Thoracic aorta (tissue), 2 donors: Measurements from ENCODE around the gene ZNF750. TPM values are rescaled to one million over a fixed set of nuclear protein-coding genes. Genes with fewer than 3 reads are reported as not detected.

ENCODE experiments used
- ATAC-seq: fragments of 150-250 bp; one replicate; pipeline ENCODE4 v1.8.0; 2017; ENCODE audit warnings: low read depth; ENCODE audit not compliant: insufficient number of reproducible peaks, low FRiP score
- DNase-seq: peaks from one replicate; pipeline ENCODE4 v3.0.0-alpha.2; 2020; ENCODE audit warnings: low spot score
- H3K27ac ChIP-seq, 2 donors: fragments of 200-600 bp; sonication (generic); 1 replicate in 1 of 2; 2 replicates in 1 of 2; pipeline ENCODE4 v1.5.1; 2016; ENCODE audit warnings: mild to moderate bottlenecking in 2 of 2, moderate library complexity in 2 of 2
- H3K27me3 ChIP-seq: fragments of 200-600 bp; sonication (generic); replicated peaks from 2 replicates; pipeline ENCODE4 v1.6.0; 2016; ENCODE audit warnings: mild to moderate bottlenecking; ENCODE audit not compliant: insufficient read depth
- H3K36me3 ChIP-seq: fragments of 200-600 bp; sonication (generic); one replicate; pipeline ENCODE4 v1.5.1; 2016
- H3K4me1 ChIP-seq, 2 donors: fragments of 200-600 bp; sonication (generic); 1 replicate in 1 of 2; 2 replicates in 1 of 2; pipeline versions ENCODE4 v1.5.1 to v1.6.0; 2016; ENCODE audit warnings: low read depth in 2 of 2, mild to moderate bottlenecking in 1 of 2; ENCODE audit not compliant: control insufficient read depth in 1 of 2
- H3K4me3 ChIP-seq: fragments of 200-600 bp; sonication (generic); 2 replicates; pipeline ENCODE4 v1.5.1; 2016; ENCODE audit warnings: mild to moderate bottlenecking
- H3K9me3 ChIP-seq: fragments of 200-600 bp; sonication (generic); 2 replicates; pipeline ENCODE4 v1.5.1; 2016
- CTCF ChIP-seq: fragments of 200-600 bp; sonication (generic); IDR thresholded peaks from one replicate; pipeline ENCODE4 v1.5.1; 2019; ENCODE audit warnings: antibody characterized with exemption
- total RNA-seq, 2 donors: library from RNA; depleted of rRNA; stranded (reverse); fragments of >200 nt; gene quantifications; one replicate each; pipeline versions ENCODE4 v1.1.0 to v1.2.3, GENCODE V29; 2016

The ZNF750 gene
- total RNA-seq, 2 donors from 2014 or later, result not detected

GRCh38 chr17:82800885-82801284, 38.9 kb downstream of the ZNF750 start:
- Histone ChIP-seq H3K36me3 (peaks cover 10% of the 10 kb centered on the region), H3K27me3 (no peaks in the 10 kb centered on the region), H3K27ac (no peak overlapping the region), H3K9me3 (no peaks in the 10 kb centered on the region), H3K4me3 (no peak overlapping the region), H3K4me1 (no peaks in the 10 kb centered on the region)
- TF ChIP-seq CTCF, result no peak
- no peak for DNase-seq
- ATAC-seq, result no peak

- Histone ChIP-seq H3K36me3 (peaks cover 10% of the 10 kb centered on the region), H3K27me3 (no peaks in the 10 kb centered on the region), H3K4me1 (no peaks in the 10 kb centered on the region), H3K27ac (no peak overlapping the region), H3K4me3 (no peak overlapping the region), H3K9me3 (no peaks in the 10 kb centered on the region)
- ATAC-seq (no peak), DNase-seq (no peak)
- no peak for TF ChIP-seq CTCF
Observed at GRCh38 chr17:82799591-82799990, 40.2 kb downstream of the ZNF750 start.

DNA sequence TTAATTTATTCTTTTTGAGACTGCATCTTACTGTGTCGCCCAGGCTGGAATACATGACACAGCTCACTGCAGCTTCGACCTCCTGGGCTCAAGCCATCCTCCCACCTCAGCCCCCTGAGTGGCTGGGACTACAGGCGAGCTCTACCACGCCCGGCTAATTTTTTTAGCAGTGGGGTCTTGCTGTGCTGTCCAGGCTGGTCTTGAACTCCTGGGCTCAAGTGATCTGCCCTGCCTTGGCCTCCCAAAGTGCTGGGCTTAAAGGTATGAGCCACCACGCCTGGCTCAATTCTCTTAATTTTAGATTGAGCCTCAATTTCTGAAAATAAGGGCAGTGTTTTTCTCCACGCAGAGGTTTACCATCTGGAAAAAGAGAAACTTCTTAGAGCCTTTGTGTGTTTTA, 41.1 kb downstream of the ZNF750 start:
- H3K27ac ChIP-seq, result no peak overlapping the region
- no peaks in the 10 kb centered on the region for H3K9me3 ChIP-seq
- peaks cover 3 to 6% of the 10 kb centered on the region in 2 donors for H3K4me1 ChIP-seq
- no peak for TF ChIP-seq CTCF
- no peaks in the 10 kb centered on the region for H3K27me3 ChIP-seq
- H3K36me3 ChIP-seq, result peaks cover 10% of the 10 kb centered on the region
- ATAC-seq (no peak), DNase-seq (no peak)
- no peak overlapping the region for H3K4me3 ChIP-seq

- no peak for TF ChIP-seq CTCF
- Histone ChIP-seq H3K9me3 (no peaks in the 10 kb centered on the region), H3K36me3 (peaks cover 10% of the 10 kb centered on the region), H3K27ac (no peak overlapping the region), H3K4me3 (no peak overlapping the region), H3K27me3 (no peaks in the 10 kb centered on the region), H3K4me1 (peaks cover 7 to 11% of the 10 kb centered on the region in 2 donors)
- DNase-seq (no peak), ATAC-seq (no peak)
Observed at GRCh38 chr17:82797061-82797460, 42.8 kb downstream of the ZNF750 start.

DNA sequence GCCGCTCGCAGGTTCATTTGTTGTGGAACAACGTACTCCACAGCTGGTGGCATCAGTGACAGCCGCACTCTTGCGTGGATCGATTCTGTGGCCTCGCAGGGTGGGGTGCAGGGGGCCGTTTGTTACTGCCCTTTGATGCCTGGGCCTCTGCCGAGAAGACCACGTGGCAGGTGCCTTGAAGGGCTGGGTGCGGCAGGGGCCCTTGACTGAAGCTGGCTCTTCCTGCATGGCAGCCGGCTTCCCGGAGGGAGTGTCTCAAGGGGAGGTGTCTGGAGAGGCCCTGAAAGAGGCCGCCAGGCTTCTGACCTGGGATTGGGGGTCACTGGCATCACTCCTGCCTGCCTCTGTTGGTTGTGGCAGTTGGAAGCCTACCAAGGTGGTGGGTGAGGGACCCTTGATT, 44.2 kb downstream of the ZNF750 start:
- Histone ChIP-seq H3K36me3 (peaks cover 14% of the 10 kb centered on the region), H3K27me3 (no peaks in the 10 kb centered on the region), H3K27ac (no peak overlapping the region), H3K4me3 (no peak overlapping the region), H3K4me1 (peaks cover 7 to 11% of the 10 kb centered on the region in 2 donors), H3K9me3 (no peaks in the 10 kb centered on the region)
- ATAC-seq, result no peak
- TF ChIP-seq CTCF, result no peak
- no peak for DNase-seq
